WTC11 (cell line): ENCODE measurements around the gene CENPL. TPM values are rescaled to one million over a fixed set of nuclear protein-coding genes. Genes with fewer than 3 reads are reported as not detected.

Source experiments
- ATAC-seq: fragments of 200-7000 bp; cut with Tn5 transposase; 2 replicates; pipeline ENCODE4 v1.10.0; 2021; ENCODE audit warnings: mild to moderate bottlenecking, moderate library complexity
- CTCF ChIA-PET: fragments of 300-600 bp; sonication (Branson Sonifier 250); formaldehyde crosslinking; loops from one replicate; lab custom pipeline; 2021; ENCODE audit warnings: antibody characterized with exemption; lab: Charles Lee
- POLR2A ChIA-PET: fragments of 350-600 bp; sonication (Branson Sonifier 250); formaldehyde crosslinking; loops from one replicate; lab custom pipeline; 2021; ENCODE audit warnings: antibody characterized with exemption; lab: Charles Lee
- DNase-seq: peaks from one replicate; pipeline ENCODE4 v3.0.0; 2021; ENCODE audit warnings: low spot score
- H3K27ac Mint-ChIP-seq: 2 replicates; pipeline ENCODE4 v1.8.0; 2021; ENCODE audit warnings: mixed read lengths
- H3K27me3 Mint-ChIP-seq: 2 replicates; pipeline ENCODE4 v1.8.0; 2021; ENCODE audit warnings: low read depth, mild to moderate bottlenecking, moderate library complexity, mixed read lengths
- H3K36me3 Mint-ChIP-seq: 2 replicates; pipeline ENCODE4 v1.8.0; 2021; ENCODE audit warnings: mixed read lengths
- H3K4me1 Mint-ChIP-seq: 2 replicates; pipeline ENCODE4 v1.8.0; 2022; ENCODE audit warnings: mixed read lengths
- H3K4me3 Mint-ChIP-seq: 2 replicates; pipeline ENCODE4 v1.8.0; 2021; ENCODE audit warnings: mild to moderate bottlenecking, moderate library complexity, mixed read lengths
- H3K9me3 Mint-ChIP-seq: 2 replicates; pipeline ENCODE4 v1.8.0; 2021; ENCODE audit warnings: mixed read lengths
- ATF2 ChIP-seq: sonication (generic); formaldehyde crosslinking; IDR thresholded peaks from 2 replicates; pipeline ENCODE4 v1.8.1; 2022; ENCODE audit warnings: low read depth, missing genetic modification reagents, borderline replicate concordance
- CBFB ChIP-seq: sonication (generic); formaldehyde crosslinking; IDR thresholded peaks from 2 replicates; pipeline ENCODE4 v1.8.1; 2022; ENCODE audit warnings: mild to moderate bottlenecking, low read depth, missing genetic modification reagents
- FOXJ3 ChIP-seq: sonication (generic); formaldehyde crosslinking; IDR thresholded peaks from 2 replicates; pipeline ENCODE4 v1.9.0; 2021; ENCODE audit warnings: missing genetic modification reagents, mild to moderate bottlenecking, borderline replicate concordance
- FOXP4 ChIP-seq: sonication (generic); formaldehyde crosslinking; IDR thresholded peaks from 2 replicates; pipeline ENCODE4 v1.8.0; 2022; ENCODE audit warnings: mild to moderate bottlenecking, missing genetic modification reagents
- JAZF1 ChIP-seq: fragments of 250-450 bp; sonication (Bioruptor Pico); IDR thresholded peaks from 2 replicates; pipeline ENCODE4 v1.9.0; 2021; ENCODE audit warnings: moderate library complexity, mild to moderate bottlenecking, inconsistent platforms
- JUN ChIP-seq: sonication (generic); formaldehyde crosslinking; IDR thresholded peaks from 2 replicates; pipeline ENCODE4 v1.8.0; 2023; ENCODE audit warnings: mild to moderate bottlenecking, missing genetic modification reagents
- MLX ChIP-seq: sonication (generic); formaldehyde crosslinking; IDR thresholded peaks from 2 replicates; pipeline ENCODE4 v1.8.1; 2023; ENCODE audit warnings: mild to moderate bottlenecking, missing genetic modification reagents, moderate library complexity
- MYBL2 ChIP-seq: sonication (generic); formaldehyde crosslinking; IDR thresholded peaks from 2 replicates; pipeline ENCODE4 v1.8.1; 2023; ENCODE audit warnings: mild to moderate bottlenecking, moderate library complexity, missing genetic modification reagents
- NFE2L1 ChIP-seq: sonication (generic); formaldehyde crosslinking; IDR thresholded peaks from 2 replicates; pipeline ENCODE4 v1.8.1; 2023; ENCODE audit warnings: missing genetic modification reagents
- PRDM15 ChIP-seq: sonication (generic); formaldehyde crosslinking; IDR thresholded peaks from 2 replicates; pipeline ENCODE4 v1.8.0; 2022; ENCODE audit warnings: missing genetic modification reagents
- SMAD4 ChIP-seq: sonication (generic); formaldehyde crosslinking; IDR thresholded peaks from 2 replicates; pipeline ENCODE4 v1.8.0; 2022; ENCODE audit warnings: mild to moderate bottlenecking, missing genetic modification reagents
- SOX15 ChIP-seq: fragments of 250-450 bp; sonication (Bioruptor Pico); IDR thresholded peaks from 2 replicates; pipeline ENCODE4 v1.9.0; 2021; ENCODE audit warnings: mild to moderate bottlenecking
- SP1 ChIP-seq: sonication (generic); formaldehyde crosslinking; conservative IDR thresholded peaks from 2 replicates; pipeline ENCODE4 v1.8.1; 2022; ENCODE audit warnings: missing genetic modification reagents
- STAT6 ChIP-seq: sonication (generic); formaldehyde crosslinking; conservative IDR thresholded peaks from 2 replicates; pipeline ENCODE4 v1.8.1; 2023; ENCODE audit warnings: mild to moderate bottlenecking, low read depth, missing genetic modification reagents, moderate library complexity
- TP53 ChIP-seq: sonication (generic); formaldehyde crosslinking; IDR thresholded peaks from 2 replicates; pipeline ENCODE4 v1.8.1; 2023; ENCODE audit warnings: mild to moderate bottlenecking, missing genetic modification reagents
- ZBTB43 ChIP-seq: sonication (generic); formaldehyde crosslinking; IDR thresholded peaks from 2 replicates; pipeline ENCODE4 v1.8.1; 2023; ENCODE audit warnings: mild to moderate bottlenecking, missing genetic modification reagents
- ZNF219 ChIP-seq: sonication (generic); formaldehyde crosslinking; IDR thresholded peaks from 2 replicates; pipeline ENCODE4 v1.8.0; 2023; ENCODE audit warnings: missing genetic modification reagents, mild to moderate bottlenecking, borderline replicate concordance
- ZNF416 ChIP-seq: fragments of 250-450 bp; sonication (Bioruptor Pico); IDR thresholded peaks from 2 replicates; pipeline ENCODE4 v1.9.0; 2021; ENCODE audit warnings: mild to moderate bottlenecking, inconsistent platforms
- ZNF425 ChIP-seq: fragments of 250-450 bp; sonication (Bioruptor Pico); conservative IDR thresholded peaks from 2 replicates; pipeline ENCODE4 v1.9.0; 2021; ENCODE audit warnings: mild to moderate bottlenecking
- total RNA-seq: library from RNA; stranded (reverse); gene quantifications from 3 replicates; pipeline ENCODE4 v1.2.3, GENCODE V29; 2021

Gene CENPL
- total RNA-seq, 1 experiment from 2014 or later = 20.1 TPM

GRCh38 chr1:173827611-173828010, 2.9 kb upstream of the CENPL start:
- no peak overlapping the region for H3K4me3 Mint-ChIP-seq
- peaks cover 12% of the 10 kb centered on the region for H3K4me1 Mint-ChIP-seq
- no peak for ATAC-seq
- ChIA-PET CTCF (no interaction called here), POLR2A (no interaction called here)
- no peaks in the 10 kb centered on the region for H3K9me3 Mint-ChIP-seq
- no peak for DNase-seq
- peaks cover 32% of the 10 kb centered on the region for H3K36me3 Mint-ChIP-seq
- H3K27me3 Mint-ChIP-seq = no peaks in the 10 kb centered on the region
- TF ChIP-seq STAT6 (CRISPR knock-in tag) (no peak), FOXJ3 (CRISPR knock-in tag) (no peak), ZNF425 (CRISPR knock-in tag) (no peak), ZBTB43 (CRISPR knock-in tag) (no peak), CBFB (no peak), JAZF1 (no peak), JUN (CRISPR knock-in tag) (no peak), TP53 (CRISPR knock-in tag) (no peak), MYBL2 (CRISPR knock-in tag) (no peak), SOX15 (CRISPR knock-in tag) (no peak), ATF2 (no peak)
- no peak overlapping the region; the same call in 1 of the 2 replicates for H3K27ac Mint-ChIP-seq

- TF ChIP-seq NFE2L1 (CRISPR knock-in tag) (no peak), ZNF219 (no peak), ZNF416 (CRISPR knock-in tag) (no peak), FOXP4 (CRISPR knock-in tag) (no peak), SMAD4 (no peak), SP1 (0 out of 2 replicates have a peak, but pooled peaks have one; percentile 10), MLX (CRISPR knock-in tag) (no peak), PRDM15 (CRISPR knock-in tag) (no peak), CBFB (no peak)
- peak overlapping the region; percentile 99 for H3K4me3 Mint-ChIP-seq
- H3K27me3 Mint-ChIP-seq = no peaks in the 10 kb centered on the region
- ATAC-seq (peak; percentile 54), DNase-seq (no peak)
- peak overlapping the region; percentile 99 for H3K27ac Mint-ChIP-seq
- H3K4me1 Mint-ChIP-seq = peaks cover 16% of the 10 kb centered on the region
- H3K36me3 Mint-ChIP-seq = peaks cover 32% of the 10 kb centered on the region
- no peaks in the 10 kb centered on the region for H3K9me3 Mint-ChIP-seq
- ChIA-PET POLR2A (interaction anchor here (0.6 to 2.2 kb wide), 8 partner anchors 23 to 394 kb away, joined by 3 to 19 read pairs (median 4); partner anchors contain the start of genes GAS5, KLHL20, PRDX6 and ZBTB37), CTCF (interaction anchor here (0.6 to 3.6 kb wide), 5 partner anchors 45 to 459 kb away, joined by 3 to 11 read pairs (median 3); partner anchors contain the start of genes PRDX6 and ZBTB37)
Measured at GRCh38 chr1:173823781-173824314, 835 bp downstream of the CENPL start.
